Memory B cell (primary cell): ENCODE measurements around the gene CFAP57.

Source experiments
- ATAC-seq: fragments of 150-1000 bp; cut with Tn5 transposase; 2 replicates; pipeline ENCODE4 v1.10.0; 2021; ENCODE audit warnings: low read depth, mild to moderate bottlenecking, moderate library complexity
- DNase-seq, 2 donors: peaks; one replicate each; pipeline ENCODE4 v3.0.0; 2022; ENCODE audit warnings: low spot score in 2 of 2
- H3K27ac Mint-ChIP-seq: one replicate; pipeline ENCODE4 v1.8.0; 2022; ENCODE audit warnings: mild to moderate bottlenecking, moderate library complexity, mixed read lengths
- H3K27me3 Mint-ChIP-seq: one replicate; pipeline ENCODE4 v1.8.0; 2022; ENCODE audit warnings: mixed read lengths
- H3K36me3 Mint-ChIP-seq: one replicate; pipeline ENCODE4 v1.8.0; 2022; ENCODE audit warnings: mild to moderate bottlenecking, mixed read lengths
- H3K4me1 Mint-ChIP-seq: one replicate; pipeline ENCODE4 v1.8.0; 2022; ENCODE audit warnings: mixed read lengths
- H3K4me3 Mint-ChIP-seq: one replicate; pipeline ENCODE4 v1.8.0; 2022; ENCODE audit warnings: mild to moderate bottlenecking, moderate library complexity, mixed read lengths
- H3K9me3 Mint-ChIP-seq: one replicate; pipeline ENCODE4 v1.8.0; 2022; ENCODE audit warnings: mixed read lengths

Gene CFAP57

GRCh38 chr1:43241413-43241836 lies 69.3 kb downstream of the CFAP57 start:
- H3K27ac Mint-ChIP-seq: no peak overlapping the region
- no peaks in the 10 kb centered on the region for H3K9me3 Mint-ChIP-seq
- H3K36me3 Mint-ChIP-seq: no peaks in the 10 kb centered on the region
- H3K27me3 Mint-ChIP-seq: no peaks in the 10 kb centered on the region
- ATAC-seq (no peak), DNase-seq (no peak)
- no peak overlapping the region for H3K4me3 Mint-ChIP-seq
- peaks cover 28% of the 10 kb centered on the region for H3K4me1 Mint-ChIP-seq

- H3K4me3 Mint-ChIP-seq: no peak overlapping the region
- no peaks in the 10 kb centered on the region for H3K27me3 Mint-ChIP-seq
- no peaks in the 10 kb centered on the region for H3K9me3 Mint-ChIP-seq
- H3K27ac Mint-ChIP-seq: no peak overlapping the region
- peaks cover 21% of the 10 kb centered on the region for H3K4me1 Mint-ChIP-seq
- ATAC-seq (no peak), DNase-seq (no peak)
- H3K36me3 Mint-ChIP-seq: no peaks in the 10 kb centered on the region
Measured at GRCh38 chr1:43243299-43243698, 71.2 kb downstream of the CFAP57 start.

GRCh38 chr1:43246466-43247213 lies 74.5 kb downstream of the CFAP57 start:
- DNase-seq (no peak), ATAC-seq (no peak)
- Mint-ChIP-seq H3K4me1 (no peaks in the 10 kb centered on the region), H3K27me3 (no peaks in the 10 kb centered on the region), H3K27ac (no peak overlapping the region), H3K9me3 (peaks cover 1% of the 10 kb centered on the region), H3K36me3 (no peaks in the 10 kb centered on the region), H3K4me3 (no peak overlapping the region)

GRCh38 chr1:43247256-43247921 lies 75.3 kb downstream of the CFAP57 start:
- no peak for DNase-seq
- no peaks in the 10 kb centered on the region for H3K4me1 Mint-ChIP-seq
- H3K36me3 Mint-ChIP-seq: no peaks in the 10 kb centered on the region
- no peak overlapping the region for H3K27ac Mint-ChIP-seq
- H3K4me3 Mint-ChIP-seq: no peak overlapping the region
- no peaks in the 10 kb centered on the region for H3K27me3 Mint-ChIP-seq
- no peak for ATAC-seq
- H3K9me3 Mint-ChIP-seq: peaks cover 1% of the 10 kb centered on the region

GRCh38 chr1:43250351-43250761 lies 78.2 kb downstream of the CFAP57 start:
- Mint-ChIP-seq H3K4me3 (no peak overlapping the region), H3K4me1 (no peaks in the 10 kb centered on the region), H3K27ac (no peak overlapping the region), H3K36me3 (no peaks in the 10 kb centered on the region), H3K27me3 (peaks cover 5% of the 10 kb centered on the region), H3K9me3 (peaks cover 1% of the 10 kb centered on the region)
- ATAC-seq (no peak), DNase-seq (no peak)

- Mint-ChIP-seq H3K4me1 (no peaks in the 10 kb centered on the region), H3K27me3 (peaks cover 6% of the 10 kb centered on the region), H3K27ac (no peak overlapping the region), H3K9me3 (peaks cover 1% of the 10 kb centered on the region), H3K4me3 (no peak overlapping the region), H3K36me3 (no peaks in the 10 kb centered on the region)
- ATAC-seq (no peak), DNase-seq (no peak)
Measured at GRCh38 chr1:43251024-43251423, 78.9 kb downstream of the CFAP57 start.

- ATAC-seq (no peak), DNase-seq (no peak)
- Mint-ChIP-seq H3K27ac (no peak overlapping the region), H3K27me3 (peaks cover 9% of the 10 kb centered on the region), H3K4me3 (no peak overlapping the region), H3K4me1 (peaks cover 2% of the 10 kb centered on the region), H3K36me3 (no peaks in the 10 kb centered on the region), H3K9me3 (peaks cover 1% of the 10 kb centered on the region)
Measured at GRCh38 chr1:43252225-43252624, 80.1 kb downstream of the CFAP57 start.

GRCh38 chr1:43253173-43253572 lies 81.0 kb downstream of the CFAP57 start:
- Mint-ChIP-seq H3K4me3 (no peak overlapping the region), H3K4me1 (peaks cover 2% of the 10 kb centered on the region), H3K27ac (no peak overlapping the region), H3K36me3 (no peaks in the 10 kb centered on the region), H3K27me3 (peaks cover 9% of the 10 kb centered on the region), H3K9me3 (peaks cover 1% of the 10 kb centered on the region)
- ATAC-seq: no peak
- DNase-seq: no peak

GRCh38 chr1:43253876-43254275 lies 81.7 kb downstream of the CFAP57 start:
- peaks cover 1% of the 10 kb centered on the region for H3K9me3 Mint-ChIP-seq
- no peak overlapping the region for H3K4me3 Mint-ChIP-seq
- no peaks in the 10 kb centered on the region for H3K36me3 Mint-ChIP-seq
- no peak for DNase-seq
- peaks cover 2% of the 10 kb centered on the region for H3K4me1 Mint-ChIP-seq
- no peak for ATAC-seq
- H3K27me3 Mint-ChIP-seq: peaks cover 9% of the 10 kb centered on the region
- no peak overlapping the region for H3K27ac Mint-ChIP-seq

GRCh38 chr1:43255438-43256210 lies 83.5 kb downstream of the CFAP57 start:
- peaks cover 1% of the 10 kb centered on the region for H3K9me3 Mint-ChIP-seq
- H3K4me3 Mint-ChIP-seq: no peak overlapping the region
- no peaks in the 10 kb centered on the region for H3K36me3 Mint-ChIP-seq
- DNase-seq: no peak
- H3K27me3 Mint-ChIP-seq: peaks cover 9% of the 10 kb centered on the region
- H3K4me1 Mint-ChIP-seq: peaks cover 2% of the 10 kb centered on the region
- no peak overlapping the region for H3K27ac Mint-ChIP-seq
- ATAC-seq: no peak

- peaks cover 2% of the 10 kb centered on the region for H3K4me1 Mint-ChIP-seq
- peaks cover 2% of the 10 kb centered on the region for H3K36me3 Mint-ChIP-seq
- no peak overlapping the region for H3K27ac Mint-ChIP-seq
- DNase-seq (no peak), ATAC-seq (no peak)
- no peak overlapping the region for H3K4me3 Mint-ChIP-seq
- no peaks in the 10 kb centered on the region for H3K9me3 Mint-ChIP-seq
- peaks cover 9% of the 10 kb centered on the region for H3K27me3 Mint-ChIP-seq
Measured at GRCh38 chr1:43256675-43257570, 84.8 kb downstream of the CFAP57 start.

- H3K4me3 Mint-ChIP-seq: no peak overlapping the region
- no peak overlapping the region for H3K27ac Mint-ChIP-seq
- H3K36me3 Mint-ChIP-seq: peaks cover 4% of the 10 kb centered on the region
- DNase-seq: no peak
- H3K27me3 Mint-ChIP-seq: peaks cover 7% of the 10 kb centered on the region
- peaks cover 4% of the 10 kb centered on the region for H3K9me3 Mint-ChIP-seq
- H3K4me1 Mint-ChIP-seq: peaks cover 2% of the 10 kb centered on the region
- no peak for ATAC-seq
Measured at GRCh38 chr1:43258370-43258769, 86.2 kb downstream of the CFAP57 start.

GRCh38 chr1:43265431-43265830 lies 93.3 kb downstream of the CFAP57 start:
- Mint-ChIP-seq H3K27ac (no peak overlapping the region), H3K27me3 (peaks cover 12% of the 10 kb centered on the region), H3K9me3 (peaks cover 8% of the 10 kb centered on the region), H3K4me1 (peaks cover 6% of the 10 kb centered on the region), H3K4me3 (no peak overlapping the region), H3K36me3 (peaks cover 7% of the 10 kb centered on the region)
- ATAC-seq (no peak), DNase-seq (no peak)
